Stimulated activated naive B cell treated with anti-CD40 and anti-IgM and Interleukin-4, amounts not matched to agents 10 μg/mL and 1 μg/mL and 100 μg/mL, for 72 hours (primary cell): Measurements from ENCODE around the gene ZNF70.

Experiments used
- ATAC-seq, 2 donors: fragments of 150-1000 bp; cut with Tn5 transposase; replicated peaks; 2 replicates each; pipeline ENCODE4 v1.10.0; 2021; ENCODE audit warnings: moderate library complexity in 1 of 2
- DNase-seq: peaks from one replicate; pipeline ENCODE4 v3.0.0; 2021
- H3K27ac Mint-ChIP-seq: one replicate; pipeline ENCODE4 v1.8.0; 2022; ENCODE audit warnings: mild to moderate bottlenecking, mixed read lengths
- H3K27me3 Mint-ChIP-seq, 2 donors: one replicate each; pipeline ENCODE4 v1.8.0; 2022; ENCODE audit warnings: mixed read lengths in 2 of 2
- H3K36me3 Mint-ChIP-seq, 2 donors: one replicate each; pipeline ENCODE4 v1.8.0; 2022; ENCODE audit warnings: mixed read lengths in 2 of 2, mild to moderate bottlenecking in 1 of 2
- H3K4me1 Mint-ChIP-seq, 2 donors: one replicate each; pipeline ENCODE4 v1.8.0; 2022; ENCODE audit warnings: mixed read lengths in 2 of 2, mild to moderate bottlenecking in 1 of 2
- H3K4me3 Mint-ChIP-seq, 2 donors: one replicate each; pipeline ENCODE4 v1.8.0; 2022; ENCODE audit warnings: mild to moderate bottlenecking in 2 of 2, mixed read lengths in 2 of 2, moderate library complexity in 1 of 2
- H3K9me3 Mint-ChIP-seq, 2 donors: one replicate each; pipeline ENCODE4 v1.8.0; 2022; ENCODE audit warnings: mixed read lengths in 2 of 2, mild to moderate bottlenecking in 1 of 2

Gene ZNF70

GRCh38 chr22:23709107-23709506 is 41.8 kb downstream of the ZNF70 start:
- DNase-seq (no peak), ATAC-seq (no peak)
- H3K27ac Mint-ChIP-seq: no peak overlapping the region
- peaks cover 50 to 75% of the 10 kb centered on the region in 2 donors for H3K36me3 Mint-ChIP-seq
- H3K9me3 Mint-ChIP-seq: no peaks in the 10 kb centered on the region
- no peak overlapping the region for H3K4me3 Mint-ChIP-seq
- no peaks in the 10 kb centered on the region for H3K27me3 Mint-ChIP-seq
- peaks cover 15 to 20% of the 10 kb centered on the region in 2 donors for H3K4me1 Mint-ChIP-seq

- Mint-ChIP-seq H3K9me3 (no peaks in the 10 kb centered on the region), H3K36me3 (peaks cover 53 to 76% of the 10 kb centered on the region in 2 donors), H3K4me3 (no peak overlapping the region), H3K27ac (peak overlapping the region; percentile 7), H3K4me1 (peaks cover 9 to 16% of the 10 kb centered on the region in 2 donors), H3K27me3 (no peaks in the 10 kb centered on the region)
- DNase-seq: no peak
- ATAC-seq: no peak
These were observed 42.6 kb downstream of the ZNF70 start for GRCh38 chr22:23708270-23708669.

GRCh38 chr22:23705358-23705757 is 45.6 kb downstream of the ZNF70 start:
- H3K36me3 Mint-ChIP-seq: peaks cover 64 to 84% of the 10 kb centered on the region in 2 donors
- no peaks in the 10 kb centered on the region for H3K27me3 Mint-ChIP-seq
- peak overlapping the region; percentile 63 for H3K27ac Mint-ChIP-seq
- H3K9me3 Mint-ChIP-seq: no peaks in the 10 kb centered on the region
- ATAC-seq (no peak), DNase-seq (no peak)
- H3K4me3 Mint-ChIP-seq: no peak overlapping the region
- H3K4me1 Mint-ChIP-seq: peaks cover 15 to 29% of the 10 kb centered on the region in 2 donors

- DNase-seq: no peak
- peaks cover 15 to 29% of the 10 kb centered on the region in 2 donors for H3K4me1 Mint-ChIP-seq
- H3K9me3 Mint-ChIP-seq: no peaks in the 10 kb centered on the region
- no peak overlapping the region for H3K4me3 Mint-ChIP-seq
- H3K36me3 Mint-ChIP-seq: peaks cover 65 to 84% of the 10 kb centered on the region in 2 donors
- no peaks in the 10 kb centered on the region for H3K27me3 Mint-ChIP-seq
- no peak for ATAC-seq
- H3K27ac Mint-ChIP-seq: peak overlapping the region; percentile 63
These were observed 46.1 kb downstream of the ZNF70 start for GRCh38 chr22:23704829-23705228.

GRCh38 chr22:23704062-23704461 is 46.9 kb downstream of the ZNF70 start:
- Mint-ChIP-seq H3K27me3 (no peaks in the 10 kb centered on the region), H3K9me3 (no peaks in the 10 kb centered on the region), H3K4me1 (peaks cover 15 to 27% of the 10 kb centered on the region in 2 donors), H3K4me3 (no peak overlapping the region), H3K36me3 (peaks cover 60 to 82% of the 10 kb centered on the region in 2 donors), H3K27ac (no peak overlapping the region)
- ATAC-seq (no peak), DNase-seq (no peak)

GRCh38 chr22:23700706-23701105 is 50.2 kb downstream of the ZNF70 start:
- DNase-seq (no peak), ATAC-seq (no peak)
- Mint-ChIP-seq H3K4me3 (no peak overlapping the region), H3K36me3 (peaks cover 42 to 60% of the 10 kb centered on the region in 2 donors), H3K4me1 (peaks cover 33 to 37% of the 10 kb centered on the region in 2 donors), H3K9me3 (no peaks in the 10 kb centered on the region), H3K27ac (no peak overlapping the region), H3K27me3 (no peaks in the 10 kb centered on the region)

GRCh38 chr22:23698673-23699235 is 52.2 kb downstream of the ZNF70 start:
- no peak for ATAC-seq
- no peak for DNase-seq
- Mint-ChIP-seq H3K36me3 (peaks cover 39 to 60% of the 10 kb centered on the region in 2 donors), H3K4me1 (peaks cover 31 to 38% of the 10 kb centered on the region in 2 donors), H3K9me3 (no peaks in the 10 kb centered on the region), H3K27me3 (no peaks in the 10 kb centered on the region), H3K27ac (no peak overlapping the region), H3K4me3 (no peak overlapping the region)

- Mint-ChIP-seq H3K27ac (no peak overlapping the region), H3K4me3 (no peak overlapping the region), H3K27me3 (no peaks in the 10 kb centered on the region), H3K36me3 (peaks cover 38 to 60% of the 10 kb centered on the region in 2 donors), H3K9me3 (no peaks in the 10 kb centered on the region), H3K4me1 (peaks cover 33 to 39% of the 10 kb centered on the region in 2 donors)
- ATAC-seq: no peak
- no peak for DNase-seq
These were observed 52.8 kb downstream of the ZNF70 start for GRCh38 chr22:23698094-23698493.

- Mint-ChIP-seq H3K4me1 (peaks cover 31 to 44% of the 10 kb centered on the region in 2 donors), H3K9me3 (no peaks in the 10 kb centered on the region), H3K27me3 (no peaks in the 10 kb centered on the region), H3K27ac (peak overlapping the region; percentile 98), H3K36me3 (peaks cover 39 to 61% of the 10 kb centered on the region in 2 donors), H3K4me3 (no peak overlapping the region)
- DNase-seq: no peak
- ATAC-seq: no peak
These were observed 53.6 kb downstream of the ZNF70 start for GRCh38 chr22:23697031-23697970.

- H3K27ac Mint-ChIP-seq: peak overlapping the region; percentile 98
- peaks cover 24 to 40% of the 10 kb centered on the region in 2 donors for H3K4me1 Mint-ChIP-seq
- ATAC-seq (peak; percentile 100), DNase-seq (peak; percentile 61)
- no peaks in the 10 kb centered on the region for H3K27me3 Mint-ChIP-seq
- H3K4me3 Mint-ChIP-seq: peak overlapping the region; percentile 79 to 80
- no peaks in the 10 kb centered on the region for H3K9me3 Mint-ChIP-seq
- peaks cover 30 to 53% of the 10 kb centered on the region in 2 donors for H3K36me3 Mint-ChIP-seq
These were observed 54.5 kb downstream of the ZNF70 start for GRCh38 chr22:23696326-23696851.

GRCh38 chr22:23695571-23696325 is 55.2 kb downstream of the ZNF70 start:
- ATAC-seq (no peak), DNase-seq (no peak)

GRCh38 chr22:23695141-23695540 is 55.8 kb downstream of the ZNF70 start:
- ATAC-seq: no peak
- Mint-ChIP-seq H3K4me3 (peak overlapping the region in 1 of 2 donors; percentile 4), H3K36me3 (peaks cover 37 to 56% of the 10 kb centered on the region in 2 donors), H3K4me1 (peaks cover 21 to 40% of the 10 kb centered on the region in 2 donors), H3K9me3 (no peaks in the 10 kb centered on the region), H3K27me3 (no peaks in the 10 kb centered on the region), H3K27ac (peak overlapping the region; percentile 98)
- no peak for DNase-seq

More at GRCh38 chr22:23695571-23696325, 55.2 kb downstream of the ZNF70 start:
- Mint-ChIP-seq H3K9me3 (no peaks in the 10 kb centered on the region), H3K4me3 (peak overlapping the region; percentile 79 to 80), H3K36me3 (peaks cover 34 to 56% of the 10 kb centered on the region in 2 donors), H3K4me1 (peaks cover 23 to 40% of the 10 kb centered on the region in 2 donors), H3K27me3 (no peaks in the 10 kb centered on the region), H3K27ac (peak overlapping the region; percentile 98)

GRCh38 chr22:23693979-23694680 is 56.8 kb downstream of the ZNF70 start:
- Mint-ChIP-seq H3K4me1 (peaks cover 21 to 40% of the 10 kb centered on the region in 2 donors), H3K9me3 (no peaks in the 10 kb centered on the region), H3K27me3 (no peaks in the 10 kb centered on the region), H3K36me3 (peaks cover 37 to 56% of the 10 kb centered on the region in 2 donors), H3K4me3 (no peak overlapping the region), H3K27ac (no peak overlapping the region)
- ATAC-seq: no peak
- DNase-seq: no peak
